Keratinocyte (primary cell): Measurements from ENCODE around the gene INHA. TPM values are rescaled to one million over a fixed set of nuclear protein-coding genes. Genes with fewer than 3 reads are reported as not detected.

Experiments used
- DNase-seq: peaks from one replicate; pipeline ENCODE4 v3.0.0-alpha.2; 2011; ENCODE audit warnings: low read depth, missing footprints, low spot score
- FAIRE-seq: peaks from 2 replicates; lab custom pipeline; 2011; peaks lifted over from hg19 to GRCh38; lab: Jason Lieb, UNC
- H2AFZ ChIP-seq: 2 replicates; pipeline ENCODE4 v1.6.0; 2012; ENCODE audit warnings: low read length, control low read depth, inconsistent platforms; ENCODE audit not compliant: control insufficient read depth
- H3K27ac ChIP-seq: 2 replicates; pipeline ENCODE4 v1.5.1; 2011; ENCODE audit warnings: low read length; ENCODE audit not compliant: control insufficient read depth, insufficient read depth
- H3K27me3 ChIP-seq: 3 replicates; pipeline ENCODE4 v1.6.0; 2011; ENCODE audit warnings: low read length; ENCODE audit not compliant: control insufficient read depth, insufficient read depth; ENCODE audit errors: extremely low read depth
- H3K36me3 ChIP-seq, 2 experiments: 2 replicates in 1 of 2; 3 replicates in 1 of 2; pipeline ENCODE4 v1.5.1; 2011; ENCODE audit warnings: low read length in 2 of 2, mild to moderate bottlenecking in 1 of 2; ENCODE audit not compliant: control insufficient read depth in 2 of 2, insufficient read depth in 2 of 2; ENCODE audit errors: extremely low read depth in 1 of 2
- H3K4me1 ChIP-seq: 3 replicates; pipeline ENCODE4 v1.5.1; 2011; ENCODE audit warnings: low read length; ENCODE audit not compliant: control insufficient read depth, insufficient read depth; ENCODE audit errors: extremely low read depth
- H3K4me2 ChIP-seq: 3 replicates; pipeline ENCODE4 v1.6.0; 2011; ENCODE audit warnings: low read depth, low read length; ENCODE audit not compliant: control insufficient read depth, insufficient read depth; ENCODE audit errors: extremely low read depth
- H3K4me3 ChIP-seq, 3 experiments: fragments of 200-600 bp in 1 of 3; sonication (generic) in 1 of 3; 2 replicates in 2 of 3; 3 replicates in 1 of 3; pipeline ENCODE4 v1.5.1; 2011 to 2016; ENCODE audit warnings: low read length in 3 of 3, mild to moderate bottlenecking in 3 of 3, control low read depth in 2 of 3, inconsistent platforms in 1 of 3, low read depth in 1 of 3, mixed read lengths in 1 of 3, mixed run types in 1 of 3, moderate library complexity in 1 of 3; ENCODE audit not compliant: control insufficient read depth in 2 of 3, insufficient read depth in 2 of 3; ENCODE audit errors: extremely low read depth in 1 of 3
- H3K79me2 ChIP-seq: 2 replicates; pipeline ENCODE4 v1.6.0; 2012; ENCODE audit warnings: low read length; ENCODE audit not compliant: control insufficient read depth, insufficient read depth
- H3K9ac ChIP-seq: 3 replicates; pipeline ENCODE4 v1.6.0; 2011; ENCODE audit warnings: low read length; ENCODE audit not compliant: control insufficient read depth, insufficient read depth; ENCODE audit errors: extremely low read depth
- H3K9me1 ChIP-seq: 3 replicates; pipeline ENCODE4 v1.6.0; 2011; ENCODE audit warnings: low read length; ENCODE audit not compliant: control insufficient read depth, insufficient read depth; ENCODE audit errors: extremely low read depth
- H3K9me3 ChIP-seq: 2 replicates; pipeline ENCODE4 v1.5.1; 2012; ENCODE audit warnings: low read depth, low read length; ENCODE audit not compliant: control insufficient read depth
- H4K20me1 ChIP-seq: 3 replicates; pipeline ENCODE4 v1.6.0; 2011; ENCODE audit warnings: low read length; ENCODE audit not compliant: control insufficient read depth, insufficient read depth; ENCODE audit errors: extremely low read depth
- CTCF ChIP-seq, 3 experiments: IDR thresholded peaks in 1 of 3; conservative IDR thresholded peaks in 1 of 3; optimal IDR thresholded peaks in 1 of 3; 2 replicates in 2 of 3; 3 replicates in 1 of 3; pipeline versions ENCODE3 to v1.5.1; 2011; ENCODE audit warnings: low read length in 3 of 3, mild to moderate bottlenecking in 3 of 3, moderate library complexity in 2 of 3, control low read depth in 1 of 3, inconsistent platforms in 1 of 3; ENCODE audit not compliant: insufficient read depth in 2 of 3; ENCODE audit errors: extremely low read depth in 1 of 3
- EZH2 ChIP-seq: IDR thresholded peaks from one replicate; pipeline ENCODE4 v1.6.1; 2012; ENCODE audit warnings: inconsistent platforms, mild to moderate bottlenecking, low read length, moderate library complexity
- dilution Hi-C: fragments of 300-500 bp; cut with MboI; formaldehyde crosslinking; loops from one replicate; pipeline ENCODE4 v1.7.0; 2020; ENCODE audit warnings: low sequenced_read_pairs; ENCODE audit not compliant: extremely low pct_ligation_motif_present
- polyA plus RNA-seq, 5 experiments: library from polyadenylated mRNA; depleted of rRNA in 3 of 5; stranded (reverse) in 3 of 5; stranded (forward) in 1 of 5; unstranded in 1 of 5; fragments of >200 nt; gene quantifications; 1 replicate in 1 of 5; 2 replicates in 3 of 5; 3 replicates in 1 of 5; pipeline versions ENCODE4 v1.2.1 to v1.2.3, GENCODE V29; 2011 to 2012; ENCODE audit warnings: missing spikeins in 2 of 5, low read depth in 1 of 5, low replicate concordance in 1 of 5

The INHA gene
- polyA plus RNA-seq, 1 donor (not counting 4 experiments of a cell fraction or from before 2014, with no cell fraction given): 0.18 TPM

- H3K36me3 ChIP-seq: no peaks in the 10 kb centered on the region
- dilution Hi-C loops: no loop called here
- peaks cover 8% of the 10 kb centered on the region for H3K4me1 ChIP-seq
- DNase-seq: no peak
- no peak overlapping the region for H3K9ac ChIP-seq
- H3K4me3 ChIP-seq: no peak overlapping the region
- H3K9me1 ChIP-seq: no peaks in the 10 kb centered on the region
- no peak for FAIRE-seq
- H3K27ac ChIP-seq: no peak overlapping the region
- no peak overlapping the region for H3K4me2 ChIP-seq
- no peaks in the 10 kb centered on the region for H3K9me3 ChIP-seq
- no peaks in the 10 kb centered on the region for H4K20me1 ChIP-seq
- H3K27me3 ChIP-seq: peaks cover 6% of the 10 kb centered on the region
- no peak for TF ChIP-seq CTCF (optimal IDR thresholded peaks at IDR 0.05 in 1 of 3, IDR thresholded peaks at IDR 0.05 in 1 of 3, conservative IDR thresholded peaks at IDR 0.05 in 1 of 3; ENCODE audit: extremely low read depth in 1 of 3, insufficient read depth in 2 of 3, low read length in 3 of 3)
- no peak for TF ChIP-seq EZH2
- H2AFZ ChIP-seq: no peak overlapping the region
- H3K79me2 ChIP-seq: no peaks in the 10 kb centered on the region
Observed at GRCh38 chr2:219575566-219576504, 3.7 kb downstream of the INHA start.

GRCh38 chr2:219576505-219577388 lies 4.6 kb downstream of the INHA start:
- Histone ChIP-seq H4K20me1 (no peaks in the 10 kb centered on the region), H3K4me3 (no peak overlapping the region), H3K9me3 (no peaks in the 10 kb centered on the region), H3K9me1 (no peaks in the 10 kb centered on the region), H3K4me1 (peaks cover 4% of the 10 kb centered on the region), H3K36me3 (no peaks in the 10 kb centered on the region), H3K4me2 (no peak overlapping the region), H3K27ac (no peak overlapping the region), H3K9ac (no peak overlapping the region), H3K79me2 (no peaks in the 10 kb centered on the region), H2AFZ (peak overlapping the region; percentile 34), H3K27me3 (peaks cover 6% of the 10 kb centered on the region)
- peak; percentile 20 for FAIRE-seq
- no peak for DNase-seq
- TF ChIP-seq CTCF (optimal IDR thresholded peaks at IDR 0.05 in 1 of 3, IDR thresholded peaks at IDR 0.05 in 1 of 3, conservative IDR thresholded peaks at IDR 0.05 in 1 of 3; ENCODE audit: extremely low read depth in 1 of 3, insufficient read depth in 2 of 3, low read length in 3 of 3) (no peak), EZH2 (no peak)
- dilution Hi-C loops: no loop called here
